ENCODE results near the gene NSMCE1.

Gene NSMCE1

DNA sequence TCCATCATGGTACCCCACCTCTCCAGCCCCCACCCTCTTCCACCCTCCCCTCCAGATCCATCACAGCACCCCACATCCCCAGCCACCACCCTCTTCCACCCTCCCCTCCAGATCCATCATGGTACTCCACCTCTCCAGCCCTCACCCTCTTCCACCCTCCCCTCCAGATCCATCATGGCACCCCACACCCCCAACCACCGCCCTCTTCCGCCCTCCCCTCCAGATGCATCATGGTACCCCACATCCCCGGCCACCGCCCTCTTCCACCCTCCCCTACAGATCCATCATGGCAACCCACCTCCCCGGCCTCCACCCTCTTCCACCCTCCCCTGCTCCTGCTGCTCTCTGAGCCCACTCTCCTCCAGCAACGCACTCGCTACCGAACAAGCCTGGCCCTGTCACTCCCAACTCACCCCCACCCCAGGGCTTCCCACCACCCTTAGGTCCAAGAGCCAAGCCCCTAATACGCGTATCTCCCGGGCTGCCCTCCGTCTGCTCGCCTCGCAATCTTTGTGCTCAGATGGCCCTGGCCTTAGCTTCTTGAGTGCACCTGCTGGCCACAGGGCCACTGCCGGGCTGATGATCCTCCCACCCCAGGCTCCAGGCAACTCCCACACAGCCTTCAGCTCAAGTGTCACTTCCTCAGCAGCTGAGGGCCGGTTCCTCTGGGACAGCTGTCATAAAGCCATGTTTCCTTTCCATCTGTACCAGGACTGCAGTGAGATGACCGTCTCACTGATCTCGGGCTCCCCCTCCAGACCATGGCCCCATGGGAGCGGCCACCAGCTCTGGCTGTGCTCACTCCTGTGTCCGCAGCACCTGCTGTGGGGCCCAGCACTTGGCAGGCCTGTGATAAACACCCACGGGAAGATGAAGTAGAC lies 39.7 kb downstream of the NSMCE1 start:
- no peak for DNase-seq

DNA sequence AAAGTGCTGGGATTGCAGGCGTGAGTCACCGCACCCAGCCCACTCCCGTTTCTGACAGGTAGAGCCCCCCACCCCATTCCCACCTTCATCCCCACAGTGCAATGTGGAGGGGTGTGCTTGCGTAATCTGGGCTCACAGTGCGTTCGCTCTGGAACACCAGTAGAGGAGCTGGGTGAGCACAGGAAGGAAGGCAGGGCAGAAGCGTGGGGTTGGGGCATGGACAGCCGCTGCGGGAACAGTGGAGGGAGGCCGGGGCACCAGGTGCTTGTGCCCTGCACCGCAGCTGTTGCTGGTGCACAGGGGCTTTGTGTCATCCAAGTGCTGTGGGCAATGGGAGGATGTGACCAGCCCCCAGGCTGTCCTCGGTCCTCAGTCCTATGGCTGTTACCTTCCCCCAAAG lies 40.5 kb downstream of the NSMCE1 start:
- DNase-seq, result no peak

DNA sequence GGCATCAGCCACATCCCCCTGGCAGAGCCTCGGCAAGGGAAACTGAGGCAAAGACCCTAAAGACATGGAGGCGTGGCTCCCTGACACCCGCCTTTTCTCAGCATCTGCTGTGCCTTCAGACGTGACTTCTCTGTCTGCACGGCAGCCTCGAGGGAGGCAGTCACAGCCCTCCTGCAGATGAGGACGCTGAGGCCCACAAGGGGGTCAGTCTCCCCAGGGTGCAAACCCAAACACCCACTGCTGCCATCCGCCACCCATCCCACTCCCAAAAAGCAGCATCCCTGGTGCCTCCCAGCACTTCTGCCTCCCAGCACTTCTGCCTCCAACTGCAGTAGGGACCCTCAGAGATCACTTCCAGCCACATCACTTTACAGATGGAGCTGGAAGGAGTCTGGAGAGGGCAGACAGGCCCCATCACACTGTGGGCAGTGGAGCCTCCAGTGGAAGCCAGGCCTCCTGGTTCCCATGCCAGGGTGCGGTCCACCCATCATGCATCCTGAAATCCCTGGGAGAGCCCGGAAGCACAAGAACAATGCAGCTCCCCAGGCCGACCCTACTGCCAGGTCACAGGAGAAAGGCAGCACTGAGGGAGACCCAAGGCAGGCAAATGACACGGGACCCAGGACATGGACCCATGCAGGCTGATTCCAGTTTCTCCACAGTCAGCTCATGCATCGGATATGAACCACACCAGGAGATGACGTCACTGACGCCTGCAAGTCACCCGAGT lies 41.4 kb downstream of the NSMCE1 start:
- no peak for DNase-seq

DNA sequence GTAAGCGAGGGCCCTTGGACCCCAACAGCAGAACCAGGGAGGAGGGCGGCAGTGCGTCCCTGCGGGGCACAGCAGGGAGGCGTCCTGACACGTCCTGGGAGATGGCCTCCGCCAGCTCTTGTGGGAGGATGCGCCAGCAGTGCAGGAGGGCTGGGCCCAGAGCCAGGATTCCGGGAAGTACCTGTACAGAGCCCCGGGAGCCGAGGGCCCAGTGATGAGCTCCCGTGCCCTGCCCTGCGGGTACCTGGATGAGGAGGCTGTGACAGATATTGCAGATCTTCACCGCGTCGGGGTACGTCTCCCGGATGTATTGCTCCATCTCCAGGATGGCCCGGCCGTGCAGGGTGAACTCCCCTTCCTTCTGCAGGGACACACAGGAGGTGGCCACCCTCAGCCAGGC lies 42.1 kb downstream of the NSMCE1 start:
- no peak for DNase-seq

DNA sequence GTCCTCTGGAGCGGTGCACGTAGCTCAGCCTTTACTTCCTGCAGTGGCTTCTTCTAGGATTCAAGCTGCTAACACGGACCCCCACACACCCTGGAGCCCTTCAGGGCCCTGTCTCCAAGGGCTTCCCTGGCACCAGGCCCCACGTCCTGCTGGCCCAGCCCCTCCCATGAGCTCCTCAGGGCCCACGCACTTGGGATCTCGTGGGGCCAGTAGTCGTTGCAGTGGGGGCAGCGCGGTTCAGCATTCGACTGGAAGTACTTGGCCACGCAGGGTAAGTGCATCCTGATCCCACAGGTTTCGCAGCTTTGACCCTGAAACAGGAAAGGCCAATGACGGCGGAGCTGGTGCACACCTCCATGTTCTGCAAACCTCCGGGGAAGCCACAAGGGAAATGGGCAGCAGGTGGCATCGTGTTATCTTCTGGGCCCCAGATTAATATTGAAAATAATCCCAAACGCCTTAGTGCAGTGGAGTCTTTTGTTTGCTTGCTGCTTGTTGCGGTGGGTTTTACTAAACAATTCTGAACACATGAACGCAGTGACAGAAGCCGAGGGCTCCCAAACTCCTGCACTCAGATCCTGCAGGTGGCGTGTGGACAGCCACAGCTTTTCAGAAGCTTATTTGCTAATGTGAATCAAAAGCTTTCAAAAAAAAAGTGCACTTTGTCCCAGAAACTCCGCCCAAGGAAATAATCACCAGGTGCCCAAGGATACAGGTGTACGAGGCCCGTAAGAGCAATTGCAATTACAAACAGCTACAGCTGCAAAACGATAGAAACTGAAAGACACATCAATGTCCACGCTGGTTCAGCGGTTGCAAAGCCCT lies 42.8 kb downstream of the NSMCE1 start:
- DNase-seq, result no peak

DNA sequence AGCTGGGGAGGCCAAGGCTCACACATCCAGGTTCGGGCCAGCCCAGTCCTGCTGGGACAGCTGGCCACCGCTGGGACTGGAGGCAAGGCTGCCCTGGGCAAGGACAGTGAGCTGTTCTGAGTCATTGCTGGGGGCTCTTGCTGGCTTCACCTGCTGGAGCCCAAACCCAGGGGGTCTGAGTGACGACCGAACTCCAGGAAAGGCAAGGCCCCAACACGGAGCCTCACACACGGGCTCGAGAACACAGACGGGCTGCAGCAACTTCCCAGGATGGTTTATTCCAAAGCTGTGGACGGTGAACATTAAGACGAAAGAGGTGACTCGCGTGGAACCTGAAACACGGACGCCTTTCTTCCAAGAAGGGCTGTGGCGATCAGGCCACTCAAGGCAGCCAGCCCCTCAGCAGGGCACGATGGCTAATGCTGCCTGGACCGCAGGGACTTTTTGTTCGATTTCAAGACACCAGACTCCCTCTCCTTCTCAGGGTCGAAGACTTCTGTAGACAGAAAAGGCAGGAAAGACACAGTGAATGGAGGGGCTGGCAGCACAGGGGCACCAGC lies 43.8 kb downstream of the NSMCE1 start:
- no peak for DNase-seq

DNA sequence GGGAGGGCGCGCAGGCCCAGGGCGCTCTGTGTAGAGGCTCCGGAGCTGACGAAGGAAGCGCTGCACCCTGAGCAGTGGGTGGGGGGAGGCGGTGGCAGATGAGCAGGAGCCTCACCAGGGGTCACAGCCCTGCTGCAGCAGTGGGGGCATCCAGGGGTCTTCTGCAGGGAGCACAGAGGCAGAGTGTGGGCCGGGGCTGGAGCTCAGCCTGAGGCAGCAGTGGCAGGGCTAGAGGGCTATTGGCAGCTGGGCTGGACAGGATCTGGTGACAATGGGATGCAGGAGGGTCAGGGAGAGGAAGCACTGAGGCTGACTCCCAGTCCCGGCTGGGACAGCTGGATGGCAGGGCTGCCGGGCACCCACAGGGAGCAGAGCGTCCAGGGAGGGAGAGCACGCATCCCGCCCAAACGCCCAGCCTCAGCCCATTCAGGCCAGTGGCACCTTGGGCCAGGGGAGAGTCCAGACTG lies 44.3 kb downstream of the NSMCE1 start:
- DNase-seq, result no peak

DNA sequence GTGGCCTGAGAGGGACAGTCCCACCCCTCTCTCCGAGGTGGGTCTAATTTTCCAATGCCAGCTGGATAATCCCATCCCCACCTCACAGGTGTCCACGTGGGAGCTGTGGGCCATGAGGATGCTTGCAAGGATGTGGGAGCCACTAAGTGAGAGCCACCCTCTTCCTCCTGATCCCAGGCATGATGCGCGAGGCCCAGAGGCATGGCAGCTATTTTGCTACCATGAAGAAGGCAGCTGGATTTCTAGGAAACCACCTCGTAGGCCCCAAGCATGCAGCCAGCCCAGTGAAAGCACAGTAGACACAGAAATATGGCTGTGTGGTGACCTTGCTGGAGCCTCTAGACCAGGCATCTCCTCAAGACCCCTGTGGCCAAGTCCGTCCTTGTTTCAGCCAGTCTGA lies 44.9 kb downstream of the NSMCE1 start:
- DNase-seq, result no peak

DNA sequence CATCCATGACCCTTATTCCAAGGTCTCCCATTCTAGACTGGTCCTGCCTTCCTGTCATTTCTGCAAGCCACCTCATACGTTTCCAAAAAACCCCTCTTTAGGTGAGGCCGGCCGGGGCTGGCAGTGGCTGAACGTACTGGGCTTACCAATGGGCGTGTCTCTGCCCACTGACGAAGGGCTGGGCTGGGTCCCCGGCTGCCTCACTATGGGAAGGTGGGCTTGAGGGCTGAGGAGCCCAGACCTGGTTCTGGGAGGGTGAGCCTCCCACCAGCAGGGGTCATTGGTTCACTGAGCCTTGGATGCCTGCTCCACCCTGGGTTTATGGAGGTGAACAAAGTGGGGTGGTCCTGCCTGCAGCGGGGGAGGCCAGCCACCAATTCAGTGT lies 45.4 kb downstream of the NSMCE1 start:
- no peak for DNase-seq

DNA sequence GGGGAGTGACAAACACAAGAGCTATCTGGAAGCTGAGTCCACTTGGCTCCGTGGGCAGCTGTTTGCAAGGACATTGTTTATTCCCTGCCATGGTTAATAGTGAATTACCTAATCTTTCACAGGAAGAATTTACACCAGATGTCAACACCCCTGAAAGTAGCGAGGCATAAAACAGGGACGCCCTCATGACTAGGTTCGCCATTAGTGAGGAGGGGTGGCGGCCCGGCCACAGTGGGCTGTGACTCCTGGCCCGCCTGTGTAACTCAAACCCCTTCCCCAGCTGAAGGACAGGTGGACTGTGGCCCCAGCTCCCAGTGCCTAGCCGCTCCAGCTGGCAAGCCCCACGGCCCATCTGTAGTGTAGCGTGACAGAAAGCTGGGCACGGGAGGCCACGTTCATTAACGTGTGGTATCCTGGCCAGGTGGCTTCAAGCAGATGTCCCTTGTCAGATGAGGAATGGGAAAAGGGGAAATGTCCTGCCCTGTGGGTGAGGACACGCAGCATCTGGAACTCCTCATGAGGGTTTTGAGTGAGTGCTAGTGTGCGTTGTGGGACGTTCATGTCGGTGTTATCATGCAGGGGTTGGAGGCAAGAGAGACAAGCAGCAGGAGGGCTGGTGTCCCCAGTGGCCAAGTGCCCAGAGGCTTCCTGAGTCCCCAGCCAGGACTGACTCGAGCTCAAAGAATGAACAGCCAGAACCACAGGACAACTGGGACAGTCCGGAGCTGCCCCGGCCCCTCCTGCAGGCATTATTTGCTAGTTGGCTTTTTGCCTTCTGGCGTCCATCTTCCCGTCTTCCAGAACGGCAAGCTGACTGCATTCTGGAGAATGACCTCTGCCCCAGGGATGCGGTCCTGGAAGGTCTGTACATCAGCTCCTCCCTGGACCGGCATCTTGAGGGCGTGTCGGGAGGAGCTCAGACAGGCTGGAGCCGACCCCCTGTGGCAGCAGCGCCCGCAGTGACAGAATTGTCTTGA lies 46.0 kb downstream of the NSMCE1 start:
- DNase-seq, result no peak

DNA sequence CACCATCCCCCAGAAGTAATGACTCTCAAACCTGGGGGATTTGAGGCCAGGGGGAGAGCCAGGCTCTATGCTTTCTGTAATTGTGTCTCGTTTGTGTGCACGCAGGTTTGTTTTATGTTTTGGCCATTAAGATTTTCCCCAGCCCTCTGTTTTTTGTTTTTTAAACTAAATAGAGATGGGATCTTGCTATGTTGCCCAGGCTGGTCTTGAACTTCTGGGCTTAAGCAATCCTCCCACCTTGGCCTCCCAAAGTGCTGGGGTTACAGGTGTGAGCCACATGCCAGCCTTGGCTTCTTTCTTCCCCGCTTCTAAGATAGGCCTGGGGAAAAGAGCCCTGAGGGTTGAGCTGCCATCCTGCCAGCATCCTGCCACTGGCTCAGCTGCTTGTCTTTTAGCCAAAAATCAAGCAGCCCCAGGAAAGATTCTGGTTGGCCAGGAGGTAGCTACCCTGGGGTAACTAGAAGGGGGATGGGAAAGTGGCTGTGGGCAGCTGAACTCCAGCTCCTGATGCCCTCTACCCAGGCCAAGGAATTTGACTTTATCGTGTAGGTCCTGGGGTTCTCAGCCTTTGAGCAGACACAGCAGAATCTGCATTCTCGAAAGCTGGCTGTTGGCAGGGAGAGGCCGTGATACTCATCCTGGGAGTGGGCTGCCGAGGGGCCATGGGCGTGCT lies 46.9 kb downstream of the NSMCE1 start:
- no peak for DNase-seq

DNA sequence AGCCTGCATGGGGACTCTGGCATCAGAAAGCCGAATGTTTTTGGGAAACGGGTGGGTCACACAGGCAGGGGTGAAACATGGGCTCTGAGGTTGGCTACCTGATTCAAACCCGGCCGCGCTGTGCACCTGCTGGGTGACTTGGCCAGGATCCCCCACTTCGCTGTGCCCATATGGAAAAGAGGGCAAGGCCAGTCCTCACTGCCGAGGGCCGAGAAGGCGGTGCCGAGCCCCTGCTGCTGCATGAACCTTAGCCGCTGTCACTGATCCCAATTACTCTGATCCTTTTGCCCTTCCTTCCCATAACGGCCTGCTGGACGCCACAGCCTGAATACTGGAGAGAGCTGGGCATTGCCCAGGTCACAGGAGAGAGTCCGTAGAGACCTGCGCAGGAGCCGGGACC lies 47.6 kb downstream of the NSMCE1 start:
- no peak for DNase-seq

DNA sequence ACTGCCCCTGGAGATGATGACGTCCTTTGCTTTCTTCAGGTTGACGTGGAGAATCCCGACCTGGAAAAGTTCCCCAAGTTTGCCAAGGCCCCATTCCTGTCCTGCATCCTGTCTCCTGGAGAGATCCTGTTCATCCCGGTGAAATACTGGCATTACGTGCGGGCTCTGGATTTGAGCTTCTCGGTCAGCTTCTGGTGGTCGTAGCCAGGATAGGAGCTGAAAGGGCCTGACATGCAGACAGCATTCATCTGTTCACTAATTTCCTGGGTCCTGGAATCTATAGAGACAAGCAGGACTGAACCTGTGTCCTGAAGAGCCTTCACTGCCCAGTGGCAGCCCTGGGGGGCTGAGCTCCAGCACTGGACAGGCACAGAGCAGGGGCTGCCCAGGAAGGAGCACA lies 48.0 kb downstream of the NSMCE1 start:
- DNase-seq, result no peak

DNA sequence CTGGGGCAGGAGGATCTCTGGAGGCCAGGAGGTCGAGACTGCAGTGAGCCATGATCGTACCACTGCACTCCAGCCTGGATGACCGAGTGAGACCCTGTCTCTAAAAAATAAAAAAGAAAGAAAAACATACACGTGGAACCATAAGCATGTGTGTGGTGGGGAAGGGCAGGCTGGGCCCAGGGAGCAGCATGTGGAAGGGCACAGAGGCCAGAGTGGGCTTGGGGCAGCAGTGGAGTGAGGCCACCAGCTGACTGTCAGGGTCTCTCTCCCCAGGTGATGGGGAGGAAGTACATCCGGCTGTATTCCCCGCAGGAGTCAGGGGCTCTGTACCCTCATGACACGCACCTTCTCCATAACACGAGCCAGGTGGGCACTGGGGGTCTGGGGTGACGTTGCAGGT lies 48.5 kb downstream of the NSMCE1 start:
- DNase-seq, result no peak

DNA sequence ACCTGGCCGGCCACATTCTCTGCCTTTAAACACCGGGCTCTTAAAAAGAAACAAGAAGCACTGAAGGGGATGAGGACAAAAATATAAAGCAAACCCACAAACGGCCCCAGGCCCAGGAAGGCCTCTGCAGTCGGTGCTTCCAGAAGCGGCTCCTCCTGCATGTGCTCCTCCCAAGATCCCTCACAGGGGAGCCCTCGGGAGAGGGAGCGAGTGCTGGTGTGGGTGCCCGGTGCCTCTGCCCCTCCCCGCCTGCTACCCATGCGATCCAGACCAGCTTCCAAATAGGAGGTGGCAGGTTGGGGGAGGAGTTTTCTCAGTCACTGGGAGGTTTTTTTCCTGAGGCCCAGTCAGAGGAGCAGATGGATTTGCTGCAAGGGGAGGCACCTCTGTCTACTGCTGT lies 49.4 kb downstream of the NSMCE1 start:
- no peak for DNase-seq

DNA sequence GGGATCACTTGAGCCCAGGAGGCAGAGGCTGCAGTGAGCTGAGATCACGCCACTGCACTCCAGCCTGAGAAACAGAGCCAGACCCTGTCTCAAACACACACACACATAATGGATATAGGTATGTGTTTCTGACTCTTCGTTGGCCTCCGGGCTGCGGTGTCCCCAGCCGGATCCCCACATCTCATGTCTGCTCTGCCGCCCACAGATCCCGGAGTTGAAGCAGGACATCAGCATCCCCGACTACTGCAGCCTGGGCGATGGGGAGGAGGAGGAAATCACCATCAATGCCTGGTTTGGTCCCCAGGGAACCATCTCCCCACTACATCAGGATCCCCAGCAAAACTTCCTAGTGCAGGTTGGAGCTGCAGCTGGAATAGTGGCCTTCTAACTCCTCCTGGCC lies 49.8 kb downstream of the NSMCE1 start:
- no peak for DNase-seq

DNA sequence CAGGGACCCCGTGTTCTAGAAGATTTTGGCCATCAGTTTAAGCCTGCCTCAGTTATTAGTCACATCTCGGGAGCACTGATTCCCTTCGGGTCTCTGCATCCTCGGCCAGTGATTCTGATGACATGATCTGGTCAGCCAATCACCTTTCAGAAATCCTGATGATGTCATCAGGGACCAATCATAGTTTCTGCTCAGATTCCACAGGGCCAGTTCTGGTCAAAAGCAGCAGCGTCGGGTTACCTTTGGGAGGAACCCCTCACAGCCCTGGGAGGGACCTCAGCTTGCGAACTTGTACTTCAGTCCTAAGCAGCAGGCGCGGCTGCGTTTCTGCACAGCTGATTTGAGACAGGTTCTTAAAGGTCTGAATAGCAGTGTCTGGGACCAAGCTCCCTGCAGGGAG lies 51.3 kb downstream of the NSMCE1 start:
- DNase-seq, result no peak

DNA sequence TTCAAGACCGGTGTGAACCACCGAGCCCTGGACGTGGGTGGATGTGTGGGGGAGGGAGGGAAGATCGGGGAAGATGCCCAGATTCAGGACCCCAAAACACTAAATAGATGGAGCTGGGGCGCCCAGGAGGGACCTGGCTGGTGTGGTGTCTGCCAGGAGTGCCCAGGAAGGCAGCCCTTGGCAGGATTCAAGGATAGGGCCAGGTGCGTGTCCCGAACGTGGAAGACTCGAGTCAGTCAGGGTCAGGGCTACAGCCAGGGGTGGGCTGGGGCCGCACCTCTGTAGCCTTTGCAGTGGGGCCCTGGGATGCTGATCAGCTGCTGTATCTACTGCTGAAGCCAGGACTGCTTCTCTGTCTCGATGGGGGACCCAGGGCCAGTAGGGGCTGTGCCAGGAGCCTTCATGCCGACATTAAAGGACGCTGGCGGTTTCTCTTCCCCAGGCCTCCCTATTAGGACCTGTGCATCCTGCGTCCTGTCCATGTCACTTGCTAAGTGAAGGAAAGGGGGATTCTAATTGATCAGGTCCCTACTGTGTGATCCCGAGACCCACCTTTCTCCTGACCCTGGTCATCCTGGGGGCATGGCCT lies 52.2 kb downstream of the NSMCE1 start:
- DNase-seq, result no peak

DNA sequence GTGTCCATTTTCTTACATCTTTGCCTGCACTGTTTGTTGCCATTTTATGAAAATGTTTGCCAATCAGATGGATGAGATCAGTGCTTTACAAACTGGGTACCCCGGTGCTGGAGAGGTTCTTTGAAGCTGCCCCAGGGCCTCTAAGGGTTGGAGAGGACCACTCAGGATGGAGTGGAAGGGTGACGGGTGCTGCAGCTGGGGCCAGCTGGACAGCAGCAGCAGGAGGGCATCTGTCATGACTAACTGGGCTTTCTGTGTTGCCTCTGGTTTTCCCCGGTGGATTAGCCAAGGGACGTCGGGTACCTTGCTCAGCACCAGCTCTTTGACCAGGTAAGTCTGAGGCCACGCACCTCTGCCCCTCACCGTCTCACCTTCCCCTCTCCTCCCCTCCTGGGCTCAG lies 52.9 kb downstream of the NSMCE1 start:
- DNase-seq, result no peak

DNA sequence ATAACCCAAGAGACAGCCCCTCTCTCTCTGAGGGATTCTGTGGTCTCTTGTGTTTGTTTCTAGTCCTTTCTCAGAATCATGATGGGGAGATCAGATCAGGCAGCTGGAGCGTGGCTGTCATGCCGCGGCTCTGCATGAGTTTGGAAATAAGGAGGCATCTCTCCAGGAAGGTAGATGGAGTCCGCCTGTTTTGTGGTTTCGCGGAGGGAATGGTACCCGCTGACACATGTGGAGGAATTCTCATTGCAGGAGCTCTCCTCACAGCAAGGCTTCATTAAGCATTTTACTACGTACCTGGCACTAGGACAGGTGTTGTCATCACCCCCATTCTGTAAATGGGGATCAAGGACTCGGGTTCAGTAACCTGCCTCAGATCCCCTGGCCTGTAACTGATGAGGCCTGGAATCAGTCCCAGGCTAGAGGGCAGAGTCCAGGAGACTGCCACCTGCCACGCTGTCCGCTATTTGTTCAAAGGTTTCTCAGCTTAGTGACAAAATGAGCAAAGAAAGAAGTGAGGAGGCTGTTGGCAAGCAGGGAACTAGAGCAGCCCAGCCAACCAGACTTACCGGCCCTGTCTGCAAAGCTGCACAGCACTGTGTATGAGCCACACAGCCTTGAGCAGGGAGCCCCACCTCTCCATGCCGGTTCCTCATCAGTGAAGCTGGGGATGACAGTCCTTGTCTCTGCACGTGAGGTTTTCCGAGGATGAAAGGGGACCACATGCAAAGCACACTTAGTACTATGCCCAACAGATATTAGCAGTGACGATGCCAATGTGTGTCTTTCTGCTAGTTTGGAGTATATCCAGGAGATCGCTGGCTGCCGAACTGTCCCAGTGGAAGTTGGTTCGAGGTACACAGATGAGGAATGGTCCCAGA lies 54.2 kb downstream of the NSMCE1 start:
- DNase-seq, result no peak
